Measurements from ENCODE around the gene BRWD1. TPM values are rescaled to one million over a fixed set of nuclear protein-coding genes. Genes with fewer than 3 reads are reported as not detected.

Gene BRWD1
- total RNA-seq, 1 donor from 2014 or later = 40.3 TPM

- intact Hi-C loops (cut with micrococcal nuclease) = loop anchor here (10.0 kb wide), 1 partner anchor 1984 kb away; the partner anchor contains the start of gene BACE2
- ChIA-PET CTCF (no interaction called here), POLR2A (no interaction called here)
- H3K9me3 Mint-ChIP-seq = no peaks in the 10 kb centered on the region
- no peak for DNase-seq
- ATAC-seq (ENCODE audit: low read depth) = no peak
- no peak overlapping the region for H3K27ac Mint-ChIP-seq
- H3K4me3 Mint-ChIP-seq = no peak overlapping the region
- no peaks in the 10 kb centered on the region for H3K27me3 Mint-ChIP-seq
- no peak for TF ChIP-seq CTCF (IDR thresholded peaks at IDR 0.05)
- H3K4me1 Mint-ChIP-seq = peaks cover 20% of the 10 kb centered on the region
- H3K36me3 Mint-ChIP-seq (ENCODE audit: low read depth) = peaks cover 35% of the 10 kb centered on the region
Observed at GRCh38 chr21:39180429-39181019, 132.9 kb downstream of the BRWD1 start.

GRCh38 chr21:39178421-39178820 lies 135.0 kb downstream of the BRWD1 start:
- ChIA-PET CTCF (no interaction called here), POLR2A (no interaction called here)
- H3K4me3 Mint-ChIP-seq = no peak overlapping the region
- DNase-seq (no peak), ATAC-seq (ENCODE audit: low read depth) (no peak)
- peaks cover 44% of the 10 kb centered on the region for H3K36me3 Mint-ChIP-seq (ENCODE audit: low read depth)
- H3K27me3 Mint-ChIP-seq = no peaks in the 10 kb centered on the region
- intact Hi-C loops (cut with micrococcal nuclease) = no loop called here
- H3K27ac Mint-ChIP-seq = no peak overlapping the region
- H3K4me1 Mint-ChIP-seq = peaks cover 10% of the 10 kb centered on the region
- TF ChIP-seq CTCF (IDR thresholded peaks at IDR 0.05) = no peak
- no peaks in the 10 kb centered on the region for H3K9me3 Mint-ChIP-seq

- POLR2A ChIA-PET = no interaction called here
- no peak for TF ChIP-seq CTCF (IDR thresholded peaks at IDR 0.05)
- no peak for DNase-seq
- H3K4me1 Mint-ChIP-seq = no peaks in the 10 kb centered on the region
- ATAC-seq (ENCODE audit: low read depth) = no peak
- H3K9me3 Mint-ChIP-seq = no peaks in the 10 kb centered on the region
- H3K4me3 Mint-ChIP-seq = no peak overlapping the region
- intact Hi-C loops (cut with micrococcal nuclease) = no loop called here
- H3K27ac Mint-ChIP-seq = no peak overlapping the region
- H3K36me3 Mint-ChIP-seq (ENCODE audit: low read depth) = peaks cover 50% of the 10 kb centered on the region
- CTCF ChIA-PET = interaction anchor here (0.8 to 1.1 kb wide), 2 partner anchors 265 to 443 kb away, joined by 3 to 4 read pairs; no protein-coding TSS in a partner anchor
- H3K27me3 Mint-ChIP-seq = no peaks in the 10 kb centered on the region
Observed at GRCh38 chr21:39176271-39176709, 137.1 kb downstream of the BRWD1 start.

GRCh38 chr21:39175665-39176064 lies 137.8 kb downstream of the BRWD1 start:
- H3K4me1 Mint-ChIP-seq = no peaks in the 10 kb centered on the region
- POLR2A ChIA-PET = no interaction called here
- no peak for TF ChIP-seq CTCF (IDR thresholded peaks at IDR 0.05)

GRCh38 chr21:39175154-39175553 lies 138.3 kb downstream of the BRWD1 start:
- ATAC-seq (ENCODE audit: low read depth) (no peak), DNase-seq (no peak)
- no peak for TF ChIP-seq CTCF (IDR thresholded peaks at IDR 0.05)
- Mint-ChIP-seq H3K27me3 (no peaks in the 10 kb centered on the region), H3K36me3 (ENCODE audit: low read depth) (peaks cover 51% of the 10 kb centered on the region), H3K4me1 (no peaks in the 10 kb centered on the region), H3K9me3 (no peaks in the 10 kb centered on the region), H3K4me3 (no peak overlapping the region), H3K27ac (no peak overlapping the region)
- POLR2A ChIA-PET = no interaction called here
- CTCF ChIA-PET = no interaction called here
- intact Hi-C loops (cut with micrococcal nuclease) = loop anchor here (1.0 to 2.0 kb wide), 2 partner anchors 441 to 670 kb away; no protein-coding TSS in a partner anchor

More at GRCh38 chr21:39175665-39176064, 137.8 kb downstream of the BRWD1 start:
- Mint-ChIP-seq H3K9me3 (no peaks in the 10 kb centered on the region), H3K36me3 (ENCODE audit: low read depth) (peaks cover 51% of the 10 kb centered on the region), H3K27ac (no peak overlapping the region), H3K4me3 (no peak overlapping the region), H3K27me3 (no peaks in the 10 kb centered on the region)
- DNase-seq (no peak), ATAC-seq (ENCODE audit: low read depth) (no peak)
- CTCF ChIA-PET = no interaction called here
- intact Hi-C loops (cut with micrococcal nuclease) = loop anchor here (1.0 to 2.0 kb wide), 2 partner anchors 441 to 671 kb away; no protein-coding TSS in a partner anchor
